ENCODE measurements around the gene SNAPIN. TPM values are rescaled to one million over a fixed set of nuclear protein-coding genes. Genes with fewer than 3 reads are reported as not detected.

SNAPIN gene
- total RNA-seq, 4 donors from 2014 or later, result 39.9 to 61.2 (median 51.1) TPM

DNA sequence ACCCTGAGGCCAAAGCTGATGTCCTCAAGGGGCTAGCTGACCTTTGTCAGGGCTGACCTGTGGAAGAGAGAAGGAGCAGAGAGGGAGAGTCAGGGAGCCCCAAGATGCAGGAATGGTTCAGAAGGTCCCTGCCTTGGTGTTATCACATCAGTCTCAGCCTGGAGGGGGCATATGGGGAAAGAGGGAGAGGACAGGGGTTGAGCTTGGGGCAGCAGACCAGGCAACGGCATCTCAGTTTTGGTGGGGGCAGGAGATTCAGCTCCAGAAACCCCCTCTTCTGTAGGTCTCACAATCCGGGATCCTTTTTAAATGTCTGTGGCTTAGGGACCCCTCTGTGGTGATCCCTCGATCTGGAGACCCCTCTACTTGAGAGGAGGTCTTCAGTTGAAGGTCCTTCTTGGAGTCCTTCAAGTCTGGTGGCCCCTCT is 32.0 kb upstream of the SNAPIN start:
- peak overlapping the region; percentile 83 to 96 (median 88) for H3K27ac ChIP-seq
- intact Hi-C loops (cut with DNase I), result no loop called here
- H3K4me1 ChIP-seq, result peaks cover 20 to 44% (median 21%) of the 10 kb centered on the region in 3 donors
- no peaks in the 10 kb centered on the region for H3K9me3 ChIP-seq
- DNase-seq, result no peak
- TF ChIP-seq, protein P1, sequence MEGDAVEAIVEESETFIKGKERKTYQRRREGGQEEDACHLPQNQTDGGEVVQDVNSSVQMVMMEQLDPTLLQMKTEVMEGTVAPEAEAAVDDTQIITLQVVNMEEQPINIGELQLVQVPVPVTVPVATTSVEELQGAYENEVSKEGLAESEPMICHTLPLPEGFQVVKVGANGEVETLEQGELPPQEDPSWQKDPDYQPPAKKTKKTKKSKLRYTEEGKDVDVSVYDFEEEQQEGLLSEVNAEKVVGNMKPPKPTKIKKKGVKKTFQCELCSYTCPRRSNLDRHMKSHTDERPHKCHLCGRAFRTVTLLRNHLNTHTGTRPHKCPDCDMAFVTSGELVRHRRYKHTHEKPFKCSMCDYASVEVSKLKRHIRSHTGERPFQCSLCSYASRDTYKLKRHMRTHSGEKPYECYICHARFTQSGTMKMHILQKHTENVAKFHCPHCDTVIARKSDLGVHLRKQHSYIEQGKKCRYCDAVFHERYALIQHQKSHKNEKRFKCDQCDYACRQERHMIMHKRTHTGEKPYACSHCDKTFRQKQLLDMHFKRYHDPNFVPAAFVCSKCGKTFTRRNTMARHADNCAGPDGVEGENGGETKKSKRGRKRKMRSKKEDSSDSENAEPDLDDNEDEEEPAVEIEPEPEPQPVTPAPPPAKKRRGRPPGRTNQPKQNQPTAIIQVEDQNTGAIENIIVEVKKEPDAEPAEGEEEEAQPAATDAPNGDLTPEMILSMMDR (IDR thresholded peaks at IDR 0.05), result no peak
- TF ChIP-seq POLR2A (IDR thresholded peaks at IDR 0.05), result no peak
- H3K27me3 ChIP-seq, result no peaks in the 10 kb centered on the region
- 31 to 42% methylated on average over 2 to 3 of the region's 3 CpGs for WGBS, 2 donors
- peak overlapping the region; percentile 34 to 73 (median 54) for H3K4me3 ChIP-seq
- peaks cover 0 to 29% (median 0%) of the 10 kb centered on the region in 3 donors for H3K36me3 ChIP-seq

DNA sequence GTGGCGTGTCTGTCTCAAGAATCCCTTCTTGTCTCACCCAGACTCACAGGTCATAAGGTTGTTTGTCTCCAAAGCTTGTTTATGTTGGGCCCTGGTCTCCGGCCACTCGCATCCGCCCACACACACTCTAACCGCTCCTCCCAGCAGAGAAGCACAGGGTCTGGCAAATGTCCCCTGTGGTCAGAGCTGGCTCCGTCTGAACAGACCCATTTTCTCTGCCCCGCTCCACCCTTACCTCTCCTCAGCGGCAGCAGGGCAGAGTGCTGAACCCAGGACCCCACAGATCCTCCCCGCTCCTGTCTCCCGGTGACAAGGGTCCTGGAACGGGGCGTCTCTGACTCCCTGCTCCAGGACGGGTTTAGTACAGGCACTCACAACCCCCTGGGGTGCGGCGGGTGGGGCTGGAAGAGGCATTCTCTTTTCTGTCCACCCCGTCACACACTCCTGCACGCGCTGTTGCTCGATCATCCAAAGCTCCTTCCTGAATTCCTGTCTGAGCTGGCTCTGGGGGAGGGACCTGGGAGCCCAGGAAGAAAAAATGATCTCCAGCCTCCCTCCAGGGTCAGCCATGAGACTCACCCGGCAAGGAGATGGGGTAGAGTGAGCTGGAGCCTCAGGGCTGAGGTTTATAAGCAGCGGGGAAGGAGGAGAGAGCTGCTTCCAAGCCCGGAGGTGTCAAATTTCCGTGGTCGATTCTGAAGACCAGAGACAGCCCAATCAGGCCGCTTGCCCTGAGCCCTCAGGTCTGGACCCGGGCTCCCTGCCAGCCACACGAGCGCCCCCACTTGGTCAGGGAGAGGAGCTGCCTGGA is 31.4 kb upstream of the SNAPIN start, which contains the start of gene S100A13:
S100A13 (minus strand) TSS at position 602 of the 811 bp plus-strand sequence. CDS start 1,033 bp downstream, outside the sequence.
- Histone ChIP-seq H3K36me3 (peaks cover 0 to 25% (median 0%) of the 10 kb centered on the region in 3 donors), H3K27me3 (no peaks in the 10 kb centered on the region), H3K27ac (peak within 1 kb of the TSS; percentile 83 to 96 (median 88)), H3K4me1 (peaks cover 20 to 44% (median 21%) of the 10 kb centered on the region in 3 donors), H3K9me3 (no peaks in the 10 kb centered on the region), H3K4me3 (peak within 1 kb of the TSS; percentile 34 to 73 (median 54))
- TF ChIP-seq, protein P1 (IDR thresholded peaks at IDR 0.05), result peak in 4 of 6 experiments; percentile 36 to 68 (median 43)
- TF ChIP-seq POLR2A (IDR thresholded peaks at IDR 0.05), result peak in 2 of 4 donors; percentile 31 to 57
- DNase-seq, result no peak
- intact Hi-C loops (cut with DNase I), result no loop called here
- WGBS, 2 donors, result 12 to 23% methylated on average over 16 to 20 of the region's 28 CpGs

DNA sequence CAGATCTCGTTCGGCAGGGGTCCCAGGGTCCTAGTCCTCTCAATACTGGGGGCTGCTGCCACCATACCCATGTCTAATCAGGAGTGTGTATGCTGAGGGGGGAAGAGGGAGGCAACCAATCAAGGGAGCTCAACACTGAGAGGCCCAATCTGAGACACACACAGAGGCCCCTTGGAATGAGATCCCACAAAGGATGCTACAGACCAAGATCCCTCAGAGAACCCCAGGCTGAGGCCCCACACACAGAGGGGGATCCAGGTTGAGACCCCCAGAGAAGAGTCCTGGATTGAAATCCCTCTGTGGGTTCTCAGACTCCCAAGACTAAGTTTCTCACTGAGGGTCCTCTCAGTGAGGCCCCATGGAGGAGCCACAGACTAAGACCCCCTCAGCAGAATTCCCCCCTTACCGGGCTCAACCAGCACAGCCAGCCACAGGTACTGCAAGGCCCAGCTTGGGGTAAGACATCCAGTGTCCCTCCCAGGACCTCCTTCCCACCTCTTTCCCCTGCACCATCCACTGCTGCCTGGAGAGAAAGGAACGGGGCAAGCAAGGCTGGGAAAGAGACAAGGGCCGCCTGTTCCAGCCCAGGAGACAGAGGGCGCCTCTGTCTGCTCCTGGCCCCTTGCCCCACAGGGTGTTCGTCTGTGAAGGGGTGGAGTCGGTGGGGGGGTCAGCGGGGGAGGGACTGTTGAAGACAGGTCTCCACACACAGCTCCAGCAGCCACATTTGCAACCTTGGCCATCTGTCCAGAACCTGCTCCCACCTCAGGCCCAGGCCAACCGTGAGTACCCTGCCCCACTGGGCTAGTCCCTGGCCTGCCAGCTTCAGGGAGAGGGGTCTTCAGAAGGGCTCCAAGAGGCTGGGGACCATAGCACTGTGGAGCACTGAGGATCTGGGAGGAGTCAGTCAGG is 30.5 kb upstream of the SNAPIN start, which contains the start of gene S100A1:
S100A1 (plus strand) TSS at position 720 of the 912 bp plus-strand sequence. CDS start 2,088 bp downstream, outside the sequence.
- peak within 1 kb of the TSS; percentile 34 to 73 (median 54) for H3K4me3 ChIP-seq
- no peaks in the 10 kb centered on the region for H3K9me3 ChIP-seq
- H3K36me3 ChIP-seq, result peaks cover 0 to 18% (median 0%) of the 10 kb centered on the region in 3 donors
- 40 to 45% methylated on average over 3 to 8 of the region's 10 CpGs for WGBS, 2 donors
- no peaks in the 10 kb centered on the region for H3K27me3 ChIP-seq
- no peak for DNase-seq
- no peak for TF ChIP-seq POLR2A (IDR thresholded peaks at IDR 0.05)
- TF ChIP-seq, protein P1 (IDR thresholded peaks at IDR 0.05), result peak in 1 of 6 experiments; percentile 53
- H3K4me1 ChIP-seq, result peaks cover 21 to 49% (median 24%) of the 10 kb centered on the region in 3 donors
- intact Hi-C loops (cut with DNase I), result no loop called here
- peak within 1 kb of the TSS; percentile 83 to 96 (median 88) for H3K27ac ChIP-seq

DNA sequence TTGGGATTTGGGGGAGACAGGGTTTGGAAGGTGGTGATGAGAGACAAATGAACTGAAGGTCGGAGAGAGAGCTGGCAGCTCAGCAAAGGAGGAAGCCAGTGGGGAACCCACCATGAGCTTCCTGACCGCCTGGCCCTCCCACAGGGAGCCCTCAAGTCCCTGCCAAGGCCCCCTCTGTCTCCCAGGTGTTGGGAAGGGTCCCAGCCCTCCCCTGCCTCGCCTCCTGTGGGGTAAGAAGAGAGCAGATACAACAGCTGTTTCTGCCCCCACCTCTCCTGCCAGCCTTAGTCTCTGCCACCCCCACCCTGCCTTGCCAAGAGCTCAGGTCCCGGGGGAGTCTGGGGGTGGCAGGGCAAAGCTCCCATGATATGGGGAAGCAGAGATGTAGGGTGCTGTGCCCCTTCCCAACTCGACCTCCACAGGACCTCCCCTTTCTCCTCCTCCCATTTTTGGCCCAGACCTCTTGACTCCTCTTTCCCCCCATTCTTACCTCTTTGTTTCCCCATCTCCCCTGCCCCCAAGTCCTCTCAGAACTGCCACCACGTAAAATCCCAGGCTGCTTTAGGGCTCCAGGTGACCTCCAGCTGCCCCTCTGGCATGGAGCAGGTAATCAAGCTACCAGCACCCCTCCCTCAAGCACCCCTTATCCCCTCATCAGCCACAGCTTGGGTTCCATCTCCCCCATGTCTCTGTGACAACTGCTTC is 29.7 kb upstream of the SNAPIN start:
- no peaks in the 10 kb centered on the region for H3K27me3 ChIP-seq
- peaks cover 27 to 56% (median 31%) of the 10 kb centered on the region in 3 donors for H3K4me1 ChIP-seq
- H3K4me3 ChIP-seq, result no peak overlapping the region
- DNase-seq, result no peak
- H3K27ac ChIP-seq, result peak overlapping the region in 3 of 4 donors; percentile 85 to 96 (median 91)
- no peaks in the 10 kb centered on the region for H3K9me3 ChIP-seq
- intact Hi-C loops (cut with DNase I), result no loop called here
- peaks cover 0 to 12% (median 0%) of the 10 kb centered on the region in 3 donors for H3K36me3 ChIP-seq
- 70 to 75% methylated on average over 5 of the region's 6 CpGs for WGBS, 2 donors
- TF ChIP-seq POLR2A (IDR thresholded peaks at IDR 0.05), result no peak
- TF ChIP-seq, protein P1 (IDR thresholded peaks at IDR 0.05), result no peak

Data from esophagus squamous epithelium (tissue), 5 donors.